Liver (tissue), 9 donors: ENCODE data around the gene RTN4R. TPM values are rescaled to one million over a fixed set of nuclear protein-coding genes. Genes with fewer than 3 reads are reported as not detected.

Experiments used
- DNase-seq: peaks from one replicate; pipeline ENCODE4 v3.0.0-alpha.2; 2017; ENCODE audit warnings: low spot score
- H3K27ac ChIP-seq, 2 donors: one replicate each; pipeline ENCODE4 v1.7.0; 2013; ENCODE audit warnings: inconsistent platforms in 2 of 2, low read length in 2 of 2, control low read depth in 1 of 2, low read depth in 1 of 2, mild to moderate bottlenecking in 1 of 2
- H3K27me3 ChIP-seq, 4 donors: one replicate each; pipeline versions ENCODE4 v1.6.1 to v1.7.0; 2013; ENCODE audit warnings: low read length in 3 of 4, inconsistent platforms in 1 of 4, mild to moderate bottlenecking in 1 of 4, moderate library complexity in 1 of 4; ENCODE audit not compliant: control insufficient read depth in 4 of 4, insufficient read depth in 4 of 4
- H3K36me3 ChIP-seq, 4 donors: one replicate each; pipeline versions ENCODE4 v1.6.1 to v1.7.0; 2013; ENCODE audit warnings: low read length in 3 of 4, mild to moderate bottlenecking in 3 of 4, low read depth in 1 of 4, moderate library complexity in 1 of 4; ENCODE audit not compliant: control insufficient read depth in 4 of 4, insufficient read depth in 3 of 4
- H3K4me1 ChIP-seq, 4 donors: one replicate each; pipeline versions ENCODE4 v1.6.1 to v1.7.0; 2013; ENCODE audit warnings: low read length in 3 of 4, mild to moderate bottlenecking in 3 of 4, moderate library complexity in 1 of 4; ENCODE audit not compliant: control insufficient read depth in 4 of 4, insufficient read depth in 4 of 4
- H3K4me3 ChIP-seq, 3 donors: one replicate each; pipeline versions ENCODE4 v1.6.1 to v1.7.0; 2013; ENCODE audit warnings: low read length in 3 of 3, control low read depth in 1 of 3, low read depth in 1 of 3, mild to moderate bottlenecking in 1 of 3
- H3K9ac ChIP-seq, 2 donors: one replicate each; pipeline ENCODE4 v1.7.0; 2013; ENCODE audit warnings: low read length in 2 of 2, mild to moderate bottlenecking in 2 of 2, moderate library complexity in 2 of 2, control low read depth in 1 of 2, low read depth in 1 of 2
- H3K9me3 ChIP-seq, 4 donors: one replicate each; pipeline versions ENCODE4 v1.6.1 to v1.7.0; 2013; ENCODE audit warnings: low read length in 3 of 4; ENCODE audit not compliant: control insufficient read depth in 4 of 4
- EGR1 ChIP-seq, 2 donors: IDR thresholded peaks; 2 replicates each; pipeline ENCODE4 v1.6.1; 2016 to 2018; ENCODE audit warnings: antibody characterized with exemption in 2 of 2, low read depth in 2 of 2
- FOXA1 ChIP-seq: IDR thresholded peaks from 2 replicates; pipeline ENCODE4 v1.6.1; 2016; ENCODE audit warnings: antibody characterized with exemption
- FOXA2 ChIP-seq: IDR thresholded peaks from 2 replicates; pipeline ENCODE4 v1.6.1; 2016; ENCODE audit warnings: antibody characterized with exemption
- GABPA ChIP-seq, 2 donors: IDR thresholded peaks in 1 of 2; conservative IDR thresholded peaks in 1 of 2; 2 replicates each; pipeline ENCODE4 v1.6.1; 2016; ENCODE audit warnings: antibody characterized with exemption in 2 of 2, mild to moderate bottlenecking in 1 of 2, moderate library complexity in 1 of 2
- HNF4A ChIP-seq, 2 donors: conservative IDR thresholded peaks; 2 replicates each; pipeline ENCODE4 v1.6.1; 2016; ENCODE audit warnings: antibody characterized with exemption in 2 of 2, mild to moderate bottlenecking in 2 of 2
- HNF4G ChIP-seq: IDR thresholded peaks from 2 replicates; pipeline ENCODE4 v1.6.1; 2016; ENCODE audit warnings: antibody characterized with exemption
- JUND ChIP-seq, 2 donors: IDR thresholded peaks; 2 replicates each; pipeline ENCODE4 v1.6.1; 2016; ENCODE audit warnings: antibody characterized with exemption in 2 of 2
- NR2F2 ChIP-seq: IDR thresholded peaks from 2 replicates; pipeline ENCODE4 v1.6.1; 2016; ENCODE audit warnings: antibody characterized with exemption
- RAD21 ChIP-seq, 2 donors: IDR thresholded peaks; 2 replicates each; pipeline ENCODE4 v1.6.1; 2016; ENCODE audit warnings: antibody characterized with exemption in 2 of 2, mild to moderate bottlenecking in 2 of 2
- RXRA ChIP-seq, 2 donors: IDR thresholded peaks; 2 replicates each; pipeline ENCODE4 v1.6.1; 2017 to 2018; ENCODE audit warnings: antibody characterized with exemption in 2 of 2, mild to moderate bottlenecking in 1 of 2
- SP1 ChIP-seq: IDR thresholded peaks from 2 replicates; pipeline ENCODE4 v1.6.1; 2018; ENCODE audit warnings: antibody characterized with exemption, mild to moderate bottlenecking
- TAF1 ChIP-seq: conservative IDR thresholded peaks from 2 replicates; pipeline ENCODE4 v1.6.1; 2016; ENCODE audit warnings: antibody characterized with exemption, mild to moderate bottlenecking
- YY1 ChIP-seq: IDR thresholded peaks from 2 replicates; pipeline ENCODE4 v1.6.1; 2016; ENCODE audit warnings: antibody characterized with exemption, mild to moderate bottlenecking
- WGBS: extraction: QIAGEN DNeasy Blood & Tissue Kit; methylation state at CpG from one replicate; pipeline ENCODE4 v1.1.7; 2013; 5-methylcytosine and 5-hydroxymethylcytosine counted together
- polyA plus RNA-seq, 2 donors: library from polyadenylated mRNA; stranded (reverse) in 1 of 2; unstranded in 1 of 2; fragments of 200-250 nt in 1 of 2; fragments of >200 nt in 1 of 2; fragmentation: Nextera tagmentation in 1 of 2; extraction: Ambion mirVana in 1 of 2; gene quantifications; one replicate each; pipeline versions ENCODE4 v1.2.1 to v1.2.3, GENCODE V29; 2013 to 2015
- total RNA-seq, 2 donors: library from RNA; depleted of rRNA; stranded (reverse); fragments of >200 nt; gene quantifications; one replicate each; pipeline ENCODE4 v1.2.3, GENCODE V29; 2014
- TF ChIP-seq, protein P1 (sequence below): IDR thresholded peaks from 2 replicates; pipeline ENCODE4 v1.6.1; 2016; ENCODE audit warnings: antibody characterized with exemption
- TF ChIP-seq, protein P2 (sequence below): IDR thresholded peaks from 2 replicates; pipeline ENCODE4 v1.6.1; 2016; ENCODE audit warnings: antibody characterized with exemption, mild to moderate bottlenecking
- TF ChIP-seq, protein P3 (sequence below): IDR thresholded peaks from 2 replicates; pipeline ENCODE4 v1.6.1; 2016; ENCODE audit warnings: antibody characterized with exemption
- TF ChIP-seq, protein P4 (sequence below): fragments of 150-350 bp; IDR thresholded peaks from 2 replicates; pipeline ENCODE4 v1.5.1; 2017; ENCODE audit warnings: improper control_type of control experiment, low read depth, low read length; ENCODE audit not compliant: missing input control
- TF ChIP-seq, protein P5 (sequence below): IDR thresholded peaks from 2 replicates; pipeline ENCODE4 v1.6.1; 2016; ENCODE audit warnings: antibody characterized with exemption
- donor health status: healthy.
- donor health status: healthy.
- donor health status: healthy.
- donor health status: healthy.
- donor health status: healthy.

The RTN4R gene
- total and polyA plus RNA-seq, 4 donors: 0.33 to 10.4 (median 1.1) TPM

DNA sequence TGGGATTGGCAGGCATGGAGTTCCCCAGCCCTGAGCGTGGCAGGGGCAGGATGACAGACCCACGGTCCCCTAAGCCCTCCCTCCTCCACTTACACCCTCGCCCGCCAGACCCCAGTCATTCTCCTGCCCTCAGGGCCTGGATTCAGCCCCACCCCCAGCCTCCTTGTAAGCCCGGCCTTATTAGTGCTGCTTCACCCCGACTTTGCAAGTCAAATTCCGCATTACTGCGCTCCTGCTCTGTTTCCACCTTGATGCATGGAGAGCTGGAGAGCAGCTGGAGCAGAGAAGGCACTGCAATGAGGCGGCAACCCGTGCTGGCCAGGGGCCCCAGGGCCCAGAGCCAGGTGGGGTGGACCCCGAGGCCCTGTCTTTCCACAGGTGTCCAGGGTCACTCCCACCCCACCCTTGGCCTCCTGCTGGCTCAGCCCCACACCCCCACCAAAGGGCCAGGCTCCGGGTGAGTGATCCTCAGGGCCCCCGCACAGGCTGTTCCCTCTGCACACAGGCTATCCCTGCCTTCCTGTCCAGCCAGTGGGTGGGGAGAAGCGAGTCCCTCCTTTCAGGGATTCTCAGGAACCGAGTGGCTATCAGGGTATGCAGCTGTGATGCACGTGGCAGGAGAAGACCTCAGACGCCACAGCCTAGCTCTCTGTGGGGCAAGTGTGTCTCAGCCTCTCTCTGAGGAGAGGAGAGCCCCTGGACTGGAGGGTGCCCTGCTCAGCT is 36.4 kb downstream of the RTN4R start:
- Histone ChIP-seq H3K9me3 (no peaks in the 10 kb centered on the region), H3K4me1 (peaks cover 21 to 43% (median 35%) of the 10 kb centered on the region in 4 donors), H3K4me3 (no peak overlapping the region), H3K9ac (no peak overlapping the region), H3K27ac (no peak overlapping the region), H3K36me3 (no peaks in the 10 kb centered on the region), H3K27me3 (no peaks in the 10 kb centered on the region)
- WGBS: 87% methylated on average over 17 of the region's 17 CpGs
- no peak for DNase-seq
- no peak for TF ChIP-seq YY1
- TF ChIP-seq, protein P1, sequence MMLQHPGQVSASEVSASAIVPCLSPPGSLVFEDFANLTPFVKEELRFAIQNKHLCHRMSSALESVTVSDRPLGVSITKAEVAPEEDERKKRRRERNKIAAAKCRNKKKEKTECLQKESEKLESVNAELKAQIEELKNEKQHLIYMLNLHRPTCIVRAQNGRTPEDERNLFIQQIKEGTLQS: no peak
- TF ChIP-seq TAF1: no peak
- no peak for TF ChIP-seq EGR1 (IDR thresholded peaks at IDR 0.05; ENCODE audit: low read depth in 2 of 2)
- TF ChIP-seq HNF4A (conservative IDR thresholded peaks at IDR 0.05): no peak
- no peak for TF ChIP-seq RAD21 (IDR thresholded peaks at IDR 0.05)
- TF ChIP-seq RXRA (IDR thresholded peaks at IDR 0.05): no peak
- TF ChIP-seq FOXA1: no peak
- no peak for TF ChIP-seq FOXA2
- no peak for TF ChIP-seq NR2F2
- TF ChIP-seq, protein P2, sequence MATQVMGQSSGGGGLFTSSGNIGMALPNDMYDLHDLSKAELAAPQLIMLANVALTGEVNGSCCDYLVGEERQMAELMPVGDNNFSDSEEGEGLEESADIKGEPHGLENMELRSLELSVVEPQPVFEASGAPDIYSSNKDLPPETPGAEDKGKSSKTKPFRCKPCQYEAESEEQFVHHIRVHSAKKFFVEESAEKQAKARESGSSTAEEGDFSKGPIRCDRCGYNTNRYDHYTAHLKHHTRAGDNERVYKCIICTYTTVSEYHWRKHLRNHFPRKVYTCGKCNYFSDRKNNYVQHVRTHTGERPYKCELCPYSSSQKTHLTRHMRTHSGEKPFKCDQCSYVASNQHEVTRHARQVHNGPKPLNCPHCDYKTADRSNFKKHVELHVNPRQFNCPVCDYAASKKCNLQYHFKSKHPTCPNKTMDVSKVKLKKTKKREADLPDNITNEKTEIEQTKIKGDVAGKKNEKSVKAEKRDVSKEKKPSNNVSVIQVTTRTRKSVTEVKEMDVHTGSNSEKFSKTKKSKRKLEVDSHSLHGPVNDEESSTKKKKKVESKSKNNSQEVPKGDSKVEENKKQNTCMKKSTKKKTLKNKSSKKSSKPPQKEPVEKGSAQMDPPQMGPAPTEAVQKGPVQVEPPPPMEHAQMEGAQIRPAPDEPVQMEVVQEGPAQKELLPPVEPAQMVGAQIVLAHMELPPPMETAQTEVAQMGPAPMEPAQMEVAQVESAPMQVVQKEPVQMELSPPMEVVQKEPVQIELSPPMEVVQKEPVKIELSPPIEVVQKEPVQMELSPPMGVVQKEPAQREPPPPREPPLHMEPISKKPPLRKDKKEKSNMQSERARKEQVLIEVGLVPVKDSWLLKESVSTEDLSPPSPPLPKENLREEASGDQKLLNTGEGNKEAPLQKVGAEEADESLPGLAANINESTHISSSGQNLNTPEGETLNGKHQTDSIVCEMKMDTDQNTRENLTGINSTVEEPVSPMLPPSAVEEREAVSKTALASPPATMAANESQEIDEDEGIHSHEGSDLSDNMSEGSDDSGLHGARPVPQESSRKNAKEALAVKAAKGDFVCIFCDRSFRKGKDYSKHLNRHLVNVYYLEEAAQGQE: no peak

DNA sequence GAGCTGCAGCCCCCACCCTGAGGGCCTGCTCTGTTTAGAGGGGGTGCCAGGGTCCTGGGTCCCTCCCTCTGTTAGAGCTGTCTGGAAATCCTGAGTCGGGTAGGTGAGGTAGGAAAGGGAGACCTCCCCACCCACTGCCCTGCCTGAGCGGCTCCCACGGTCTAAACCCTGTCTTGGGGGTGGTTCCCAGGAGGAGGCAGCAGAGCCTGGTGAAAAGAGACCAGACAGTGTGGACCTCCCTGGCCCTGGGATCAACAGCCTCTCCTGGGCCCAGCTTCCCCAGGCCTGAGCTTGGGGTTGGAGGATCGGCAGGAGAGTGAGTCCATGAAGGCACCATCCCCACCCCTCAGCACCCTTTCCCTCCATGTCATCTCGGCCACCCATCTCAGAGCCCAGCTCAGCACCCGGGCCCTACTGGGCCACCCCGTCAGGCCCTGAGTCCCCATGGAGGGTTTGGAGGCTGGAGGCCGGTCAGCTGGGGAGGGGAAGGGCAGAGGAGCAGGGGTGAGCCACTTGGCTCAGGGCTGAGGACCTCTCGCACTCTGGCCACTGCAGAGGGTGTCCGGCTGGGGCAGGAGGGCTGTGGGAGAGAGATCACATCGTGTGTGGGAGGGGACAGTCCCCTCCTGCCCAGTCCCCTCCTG is 37.2 kb downstream of the RTN4R start:
- Histone ChIP-seq H3K4me1 (peaks cover 15 to 35% (median 28%) of the 10 kb centered on the region in 4 donors), H3K27me3 (no peaks in the 10 kb centered on the region), H3K27ac (no peak overlapping the region), H3K9ac (no peak overlapping the region), H3K9me3 (no peaks in the 10 kb centered on the region), H3K36me3 (no peaks in the 10 kb centered on the region), H3K4me3 (no peak overlapping the region)
- 83% methylated on average over 11 of the region's 11 CpGs for whole genome bisulfite sequencing
- TF ChIP-seq, protein P3, sequence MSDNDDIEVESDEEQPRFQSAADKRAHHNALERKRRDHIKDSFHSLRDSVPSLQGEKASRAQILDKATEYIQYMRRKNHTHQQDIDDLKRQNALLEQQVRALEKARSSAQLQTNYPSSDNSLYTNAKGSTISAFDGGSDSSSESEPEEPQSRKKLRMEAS: no peak
- TF ChIP-seq HNF4A (conservative IDR thresholded peaks at IDR 0.05): no peak
- TF ChIP-seq, protein P4, sequence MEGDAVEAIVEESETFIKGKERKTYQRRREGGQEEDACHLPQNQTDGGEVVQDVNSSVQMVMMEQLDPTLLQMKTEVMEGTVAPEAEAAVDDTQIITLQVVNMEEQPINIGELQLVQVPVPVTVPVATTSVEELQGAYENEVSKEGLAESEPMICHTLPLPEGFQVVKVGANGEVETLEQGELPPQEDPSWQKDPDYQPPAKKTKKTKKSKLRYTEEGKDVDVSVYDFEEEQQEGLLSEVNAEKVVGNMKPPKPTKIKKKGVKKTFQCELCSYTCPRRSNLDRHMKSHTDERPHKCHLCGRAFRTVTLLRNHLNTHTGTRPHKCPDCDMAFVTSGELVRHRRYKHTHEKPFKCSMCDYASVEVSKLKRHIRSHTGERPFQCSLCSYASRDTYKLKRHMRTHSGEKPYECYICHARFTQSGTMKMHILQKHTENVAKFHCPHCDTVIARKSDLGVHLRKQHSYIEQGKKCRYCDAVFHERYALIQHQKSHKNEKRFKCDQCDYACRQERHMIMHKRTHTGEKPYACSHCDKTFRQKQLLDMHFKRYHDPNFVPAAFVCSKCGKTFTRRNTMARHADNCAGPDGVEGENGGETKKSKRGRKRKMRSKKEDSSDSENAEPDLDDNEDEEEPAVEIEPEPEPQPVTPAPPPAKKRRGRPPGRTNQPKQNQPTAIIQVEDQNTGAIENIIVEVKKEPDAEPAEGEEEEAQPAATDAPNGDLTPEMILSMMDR: no peak
- no peak for TF ChIP-seq YY1
- TF ChIP-seq SP1: no peak
- TF ChIP-seq RXRA (IDR thresholded peaks at IDR 0.05): no peak
- no peak for TF ChIP-seq JUND (IDR thresholded peaks at IDR 0.05)
- no peak for TF ChIP-seq FOXA1
- TF ChIP-seq, protein P1: no peak
- TF ChIP-seq FOXA2: no peak
- TF ChIP-seq, protein P2: no peak
- TF ChIP-seq, protein P5, sequence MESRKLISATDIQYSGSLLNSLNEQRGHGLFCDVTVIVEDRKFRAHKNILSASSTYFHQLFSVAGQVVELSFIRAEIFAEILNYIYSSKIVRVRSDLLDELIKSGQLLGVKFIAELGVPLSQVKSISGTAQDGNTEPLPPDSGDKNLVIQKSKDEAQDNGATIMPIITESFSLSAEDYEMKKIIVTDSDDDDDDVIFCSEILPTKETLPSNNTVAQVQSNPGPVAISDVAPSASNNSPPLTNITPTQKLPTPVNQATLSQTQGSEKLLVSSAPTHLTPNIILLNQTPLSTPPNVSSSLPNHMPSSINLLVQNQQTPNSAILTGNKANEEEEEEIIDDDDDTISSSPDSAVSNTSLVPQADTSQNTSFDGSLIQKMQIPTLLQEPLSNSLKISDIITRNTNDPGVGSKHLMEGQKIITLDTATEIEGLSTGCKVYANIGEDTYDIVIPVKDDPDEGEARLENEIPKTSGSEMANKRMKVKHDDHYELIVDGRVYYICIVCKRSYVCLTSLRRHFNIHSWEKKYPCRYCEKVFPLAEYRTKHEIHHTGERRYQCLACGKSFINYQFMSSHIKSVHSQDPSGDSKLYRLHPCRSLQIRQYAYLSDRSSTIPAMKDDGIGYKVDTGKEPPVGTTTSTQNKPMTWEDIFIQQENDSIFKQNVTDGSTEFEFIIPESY: no peak
- no peak for TF ChIP-seq HNF4G
- TF ChIP-seq EGR1 (IDR thresholded peaks at IDR 0.05; ENCODE audit: low read depth in 2 of 2): no peak
- TF ChIP-seq GABPA (IDR thresholded peaks at IDR 0.05 in 1 of 2, conservative IDR thresholded peaks at IDR 0.05 in 1 of 2): no peak
- no peak for TF ChIP-seq TAF1
- no peak for TF ChIP-seq NR2F2
- TF ChIP-seq RAD21 (IDR thresholded peaks at IDR 0.05): no peak
- DNase-seq: no peak
